HG03432 (cell line): Measurements from ENCODE around the gene KRTAP5-9.
"Not testable (repeated sequence)": the region's sequence is repeated elsewhere in the genome, so short reads cannot be mapped to it uniquely, and the experiment has no call there.

Source experiments
- ATAC-seq: cut with Tn5 transposase; IDR thresholded peaks from one replicate; pipeline ENCODE4 v1.9.1; 2021; ENCODE audit warnings: mild to moderate bottlenecking, moderate library complexity; ENCODE audit not compliant: unreplicated experiment

KRTAP5-9 gene

GRCh38 chr11:71581826-71582225, 33.6 kb downstream of the KRTAP5-9 start:
- no peak for ATAC-seq

DNA sequence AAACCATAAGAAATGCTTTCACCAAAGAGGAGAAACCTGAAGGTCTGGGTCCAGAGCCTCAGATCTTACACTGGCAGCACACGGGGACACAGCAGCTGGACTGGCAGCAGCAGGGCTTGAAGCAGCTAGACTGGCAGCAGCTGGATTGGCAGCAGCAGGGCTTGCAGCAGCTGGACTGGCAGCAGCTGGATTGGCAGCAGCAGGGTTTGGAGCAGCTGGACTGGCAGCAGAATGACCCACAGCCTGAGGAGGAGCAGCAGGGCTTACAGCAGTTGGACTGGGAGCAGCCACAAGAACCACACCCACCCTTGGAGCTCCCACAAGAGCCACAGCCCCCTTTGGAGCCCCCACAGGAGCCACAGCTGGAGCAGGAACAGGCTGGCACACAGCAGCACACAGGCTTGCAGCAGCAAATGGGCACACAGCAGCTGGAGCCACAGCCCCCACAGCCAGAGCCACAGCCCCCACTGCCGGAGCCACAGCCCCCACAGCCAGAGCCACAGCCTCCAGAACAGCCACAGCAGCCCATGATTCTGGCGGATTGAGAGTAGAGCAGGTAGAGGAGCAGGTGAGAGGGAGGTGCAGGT, 34.2 kb downstream of the KRTAP5-9 start, which contains the start of gene KRTAP5-11:
KRTAP5-11 (minus strand) TSS at position 567 of the 587 bp plus-strand sequence; CDS start at position 529, 38 bp downstream.
- no peak for ATAC-seq

GRCh38 chr11:71582969-71583368, 34.7 kb downstream of the KRTAP5-9 start:
- not testable (repeated sequence) for ATAC-seq

GRCh38 chr11:71585673-71586072, 37.5 kb downstream of the KRTAP5-9 start:
- ATAC-seq: not testable (repeated sequence)

- ATAC-seq: not testable (repeated sequence)
These were observed 40.1 kb downstream of the KRTAP5-9 start for GRCh38 chr11:71588314-71588713.

GRCh38 chr11:71588822-71589545, 40.8 kb downstream of the KRTAP5-9 start:
- ATAC-seq: not testable (repeated sequence)

- ATAC-seq: not testable (repeated sequence)
These were observed 41.3 kb downstream of the KRTAP5-9 start for GRCh38 chr11:71589546-71589920.
